HS-27A (cell line): Measurements from ENCODE around the gene CHIC2.
A peak's percentile ranks its signal among the peaks of the same experiment; 100 is the strongest.
"Not testable (repeated sequence)": the region's sequence is repeated elsewhere in the genome, so short reads cannot be mapped to it uniquely, and the experiment has no call there.

Source experiments
- DNase-seq: peaks from one replicate; pipeline ENCODE4 v3.0.0-alpha.2; 2012; ENCODE audit warnings: low read depth, missing footprints

CHIC2 gene

DNA sequence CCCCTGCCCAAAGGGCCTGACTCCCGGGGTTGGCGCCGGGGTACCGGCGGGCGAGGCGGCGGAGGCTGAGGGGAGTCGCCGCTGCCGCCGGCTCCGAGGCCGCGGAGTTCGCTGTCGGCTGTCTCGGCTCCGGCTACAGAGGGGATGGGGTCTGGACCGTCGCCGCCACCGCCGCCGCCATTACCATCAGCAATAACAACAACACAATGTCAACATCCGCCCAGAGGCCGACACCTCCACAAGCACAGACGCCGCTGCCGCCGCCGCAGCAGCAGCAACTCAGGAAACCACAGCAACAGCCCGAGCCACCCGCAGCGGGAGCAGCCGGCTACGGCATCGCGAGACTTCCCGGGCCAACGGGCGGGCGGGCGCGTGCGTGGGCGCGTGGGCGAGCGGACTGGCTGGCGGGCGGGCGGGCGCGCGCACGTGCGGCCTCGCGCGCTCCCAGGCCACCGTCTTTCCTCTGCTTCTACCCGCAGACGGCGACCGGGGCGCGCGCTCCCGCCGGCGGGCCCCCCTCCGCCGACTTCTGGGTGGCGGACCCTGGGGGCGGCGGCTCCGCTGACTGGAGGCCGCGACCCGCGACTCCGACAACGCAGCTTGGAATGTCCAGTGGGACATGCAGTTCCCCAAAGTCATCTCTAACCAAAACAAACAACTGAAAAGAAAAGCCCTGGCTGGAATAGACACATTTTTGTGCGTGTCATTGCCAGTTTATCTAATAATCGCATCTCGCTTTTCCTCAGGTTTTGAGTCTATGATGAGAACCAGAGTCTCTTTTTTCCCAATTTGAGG lies at the start of gene CHIC2:
TSS of gene CHIC2 (minus strand) at position 289 of the 795 bp plus-strand sequence. CDS start 305 bp downstream, outside the sequence.
- DNase-seq, result peak; percentile 90

DNA sequence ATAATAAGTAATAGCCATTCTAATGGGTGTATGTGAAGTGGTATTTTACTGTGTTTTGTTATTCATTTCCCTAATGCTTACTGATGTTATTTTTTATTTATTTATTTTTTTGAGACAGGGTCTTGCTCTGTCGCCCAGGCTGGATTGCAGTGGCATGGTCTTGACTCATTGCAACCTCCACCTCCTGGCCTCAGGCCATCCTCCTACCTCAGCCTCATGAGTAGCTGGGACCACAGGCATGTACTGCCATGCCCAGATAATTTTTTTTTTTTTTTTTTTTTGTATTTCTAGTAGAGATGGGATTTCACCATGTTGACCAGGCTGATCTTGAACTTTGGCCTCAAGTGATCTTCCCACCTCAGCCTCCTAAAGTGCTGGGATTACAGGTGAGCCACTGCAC lies 48.8 kb upstream of the CHIC2 start:
- DNase-seq, result not testable (repeated sequence)

DNA sequence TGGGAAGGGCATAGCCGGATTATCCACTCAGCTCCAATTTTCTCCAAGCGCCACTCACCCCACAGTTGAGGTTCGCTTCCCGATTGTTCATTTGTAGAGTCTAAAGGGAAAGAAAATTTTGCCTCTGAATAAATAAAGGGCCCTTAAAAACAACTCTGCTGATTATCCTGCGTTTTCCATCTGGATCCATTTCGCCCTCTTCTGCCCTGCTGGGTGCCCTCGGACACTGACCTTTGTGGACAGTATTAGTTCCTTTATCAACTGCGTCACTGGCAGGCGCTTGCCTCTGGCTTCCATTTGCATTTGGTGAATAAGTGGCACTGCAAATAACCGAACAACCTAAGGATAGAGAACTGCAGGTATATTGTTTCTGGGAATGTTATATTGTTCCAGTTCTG lies 45.6 kb upstream of the CHIC2 start:
- DNase-seq, result no peak

DNA sequence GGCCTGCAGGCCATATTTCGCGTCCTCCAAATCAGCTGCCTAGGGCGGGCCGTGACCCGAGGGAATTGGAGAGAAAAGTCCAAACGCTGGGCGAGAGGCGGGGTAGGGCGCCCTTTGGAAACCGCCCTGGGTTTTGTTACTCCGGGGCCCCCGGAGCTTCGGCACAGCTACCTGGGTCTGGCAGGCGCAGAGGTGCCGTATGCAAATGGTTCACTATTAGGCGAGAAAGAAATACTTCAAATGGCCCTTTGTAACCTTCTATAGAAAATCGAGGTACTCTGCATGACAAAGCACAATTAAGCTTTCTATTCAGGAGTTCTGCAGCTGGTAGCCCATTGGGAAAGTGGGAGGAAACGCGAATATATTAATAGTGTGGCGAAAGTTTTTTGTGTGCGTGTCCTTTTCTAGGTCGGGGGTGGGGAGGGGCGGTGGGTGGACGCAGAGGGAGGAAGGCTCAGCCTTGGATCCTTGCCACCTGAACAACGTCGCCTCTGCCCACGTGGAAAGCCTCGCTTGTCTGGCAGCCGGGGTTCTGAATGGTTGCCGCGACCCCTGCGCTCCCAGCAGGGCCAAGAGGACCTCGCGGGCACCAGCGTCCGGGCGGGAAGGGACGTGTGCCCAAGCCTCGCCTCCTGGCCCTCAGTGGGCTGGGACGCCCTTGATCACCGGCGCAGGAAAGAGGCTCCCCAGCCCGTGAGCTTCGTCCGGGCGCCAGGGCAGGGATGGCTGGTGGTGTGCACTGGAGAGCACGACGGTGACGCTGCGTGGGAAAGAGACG lies 45.0 kb upstream of the CHIC2 start:
- no peak for DNase-seq

DNA sequence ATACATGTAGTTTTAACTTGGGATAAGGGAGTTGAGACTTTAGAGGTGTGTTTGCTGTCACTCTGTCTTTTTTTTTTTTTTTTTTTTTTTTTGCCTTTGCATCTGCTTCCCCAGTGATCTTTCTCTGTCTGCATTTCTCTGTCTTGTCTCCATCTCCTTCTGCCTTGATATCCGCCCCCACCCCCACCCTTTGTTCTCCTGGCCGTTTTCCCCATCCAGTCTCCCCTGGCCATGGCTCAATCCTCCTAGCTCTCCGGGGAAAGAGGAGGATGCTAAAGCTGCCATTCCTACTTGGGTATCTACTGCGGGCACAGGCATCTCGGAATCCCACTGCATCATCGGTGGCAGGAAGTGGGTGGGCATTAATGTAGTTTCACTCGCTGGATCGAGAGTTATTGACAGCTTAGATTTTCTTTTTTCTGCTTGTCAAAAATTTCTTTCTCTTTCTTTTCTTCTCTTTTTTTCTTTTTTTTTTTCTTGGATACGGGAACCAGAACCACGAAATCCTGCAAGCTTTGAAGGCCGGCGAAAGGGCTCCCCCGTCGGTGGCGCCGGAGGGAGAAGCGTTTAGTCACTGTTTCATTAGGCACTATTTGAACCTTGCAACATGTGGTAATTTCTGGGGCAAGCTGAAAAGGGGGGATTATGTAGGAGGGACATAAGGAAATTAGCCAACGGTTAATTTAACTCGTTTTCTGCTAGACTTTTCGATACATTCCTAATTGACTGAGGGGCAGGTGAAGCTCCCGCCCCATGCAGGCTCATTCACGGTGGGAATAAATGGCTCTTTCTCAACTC lies 43.7 kb upstream of the CHIC2 start:
- no peak for DNase-seq

DNA sequence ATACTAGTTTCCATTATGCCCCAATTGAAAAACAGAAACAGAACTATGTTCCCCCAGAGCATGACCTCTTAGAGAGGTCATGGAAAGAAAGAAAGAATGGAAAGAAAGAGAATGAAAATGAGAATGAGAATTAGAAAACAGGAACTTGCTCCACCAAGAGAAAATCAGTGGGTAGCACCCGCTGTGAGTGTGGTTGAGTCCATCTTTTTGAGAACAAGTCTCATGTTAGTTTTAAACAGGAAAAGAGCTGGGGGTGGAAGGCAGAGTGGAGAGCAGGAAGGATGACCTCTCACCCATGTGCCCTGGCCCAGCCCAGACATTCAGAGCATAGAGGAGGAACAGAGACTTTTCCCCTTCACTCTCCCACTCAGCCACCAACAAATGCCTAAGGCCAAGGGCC lies 40.5 kb upstream of the CHIC2 start:
- no peak for DNase-seq

DNA sequence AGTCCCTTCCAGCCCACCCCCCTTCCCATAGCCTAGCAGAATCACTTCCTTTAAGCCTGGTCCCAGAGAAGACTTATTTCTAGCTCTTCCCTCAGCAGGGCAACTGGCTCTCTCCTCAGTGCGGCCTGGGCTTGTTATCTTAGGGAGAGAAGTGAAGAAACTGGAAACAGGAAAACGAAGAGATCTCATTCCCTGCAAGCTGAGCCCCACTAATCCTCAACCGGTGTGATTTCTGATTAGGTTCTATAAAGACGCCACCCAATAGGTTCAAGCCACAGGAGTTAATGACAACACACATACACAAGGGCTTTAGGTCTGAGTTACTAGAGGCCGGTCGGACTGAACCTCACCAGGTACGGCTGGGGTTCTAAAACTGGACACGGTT lies 38.8 kb upstream of the CHIC2 start:
- no peak for DNase-seq

DNA sequence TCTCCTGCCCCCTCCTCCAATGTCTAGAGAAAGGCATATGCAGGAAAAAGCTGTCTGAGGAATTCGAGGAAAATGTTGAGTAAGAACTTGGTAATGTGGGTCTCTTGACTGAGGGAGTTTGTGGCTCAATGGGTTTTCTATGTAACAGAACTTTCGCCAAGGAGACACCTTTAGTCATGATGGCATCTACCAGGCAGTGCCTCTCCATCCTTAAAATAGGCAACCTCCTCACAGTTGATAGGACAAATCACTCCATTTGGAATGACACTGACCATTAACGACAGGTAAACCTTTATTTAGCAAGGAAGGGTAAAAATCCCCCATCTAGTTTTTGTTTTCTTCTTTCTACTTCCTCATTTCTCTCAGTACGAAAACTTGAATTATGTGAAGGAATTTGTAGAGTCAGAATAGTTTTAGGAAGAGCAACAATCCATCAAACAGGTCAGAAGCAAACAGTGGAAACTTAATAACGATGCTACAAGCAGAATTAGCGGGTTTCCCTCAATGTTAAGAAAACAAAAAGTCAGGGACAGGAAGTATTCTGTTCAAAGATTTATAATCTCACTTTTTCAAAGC lies 38.2 kb upstream of the CHIC2 start:
- no peak for DNase-seq

DNA sequence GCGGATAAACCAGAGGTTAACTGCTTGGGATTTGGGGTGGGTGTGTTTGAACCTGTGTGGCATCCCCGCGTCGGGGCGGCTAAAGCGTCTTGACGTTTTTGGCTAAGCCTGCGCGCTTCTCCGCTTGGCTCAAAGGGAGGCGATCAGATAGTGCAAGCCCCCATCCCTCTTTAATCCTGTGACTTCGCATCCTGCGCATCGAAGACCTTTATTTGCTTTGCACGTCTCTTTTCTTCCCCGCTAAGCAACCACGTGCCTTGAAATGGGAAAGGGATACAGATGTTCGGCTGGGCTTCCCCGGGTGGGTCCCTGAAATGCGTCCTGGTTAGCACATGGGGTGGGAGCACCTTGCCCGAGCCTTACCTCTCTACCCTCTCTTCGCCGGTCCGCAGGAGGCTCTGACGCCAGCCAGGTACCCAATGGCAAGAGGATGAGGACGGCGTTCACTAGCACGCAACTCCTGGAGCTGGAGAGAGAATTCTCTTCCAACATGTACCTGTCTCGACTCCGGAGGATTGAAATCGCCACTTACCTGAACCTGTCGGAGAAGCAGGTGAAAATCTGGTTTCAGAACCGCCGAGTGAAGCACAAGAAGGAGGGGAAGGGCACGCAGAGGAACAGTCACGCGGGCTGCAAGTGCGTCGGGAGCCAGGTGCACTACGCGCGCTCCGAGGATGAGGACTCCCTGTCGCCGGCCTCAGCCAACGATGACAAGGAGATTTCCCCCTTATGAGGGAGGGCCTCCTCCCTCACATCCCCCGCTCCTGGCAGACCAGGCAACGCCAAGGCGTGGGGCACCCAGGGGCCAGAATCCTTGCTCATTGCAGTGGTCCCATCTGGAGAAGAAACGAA lies 37.0 kb upstream of the CHIC2 start:
- DNase-seq, result no peak

DNA sequence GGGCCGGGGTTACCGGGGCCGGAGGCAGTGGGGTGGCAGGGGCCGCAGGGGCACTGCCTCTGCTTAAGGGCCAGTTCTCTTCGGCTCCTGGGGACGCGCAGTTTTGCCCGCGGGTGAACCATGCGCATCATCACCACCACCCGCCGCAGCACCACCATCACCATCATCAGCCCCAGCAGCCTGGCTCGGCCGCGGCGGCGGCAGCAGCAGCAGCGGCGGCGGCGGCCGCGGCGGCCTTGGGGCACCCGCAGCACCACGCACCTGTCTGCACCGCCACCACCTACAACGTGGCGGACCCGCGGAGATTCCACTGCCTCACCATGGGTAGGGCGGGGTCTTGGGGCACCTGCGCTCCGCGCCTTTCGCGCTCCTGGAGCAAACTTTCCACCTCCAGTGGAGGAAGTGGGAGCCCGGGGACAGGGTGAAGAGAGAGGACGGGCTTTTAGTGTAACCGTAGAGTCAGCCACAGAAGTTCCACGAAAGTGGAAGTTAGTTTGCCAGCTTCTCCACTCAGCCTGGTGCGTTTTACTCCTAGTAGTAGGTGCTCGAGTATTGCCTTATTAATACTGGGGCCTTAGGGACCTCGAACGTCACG lies 36.3 kb upstream of the CHIC2 start:
- no peak for DNase-seq

DNA sequence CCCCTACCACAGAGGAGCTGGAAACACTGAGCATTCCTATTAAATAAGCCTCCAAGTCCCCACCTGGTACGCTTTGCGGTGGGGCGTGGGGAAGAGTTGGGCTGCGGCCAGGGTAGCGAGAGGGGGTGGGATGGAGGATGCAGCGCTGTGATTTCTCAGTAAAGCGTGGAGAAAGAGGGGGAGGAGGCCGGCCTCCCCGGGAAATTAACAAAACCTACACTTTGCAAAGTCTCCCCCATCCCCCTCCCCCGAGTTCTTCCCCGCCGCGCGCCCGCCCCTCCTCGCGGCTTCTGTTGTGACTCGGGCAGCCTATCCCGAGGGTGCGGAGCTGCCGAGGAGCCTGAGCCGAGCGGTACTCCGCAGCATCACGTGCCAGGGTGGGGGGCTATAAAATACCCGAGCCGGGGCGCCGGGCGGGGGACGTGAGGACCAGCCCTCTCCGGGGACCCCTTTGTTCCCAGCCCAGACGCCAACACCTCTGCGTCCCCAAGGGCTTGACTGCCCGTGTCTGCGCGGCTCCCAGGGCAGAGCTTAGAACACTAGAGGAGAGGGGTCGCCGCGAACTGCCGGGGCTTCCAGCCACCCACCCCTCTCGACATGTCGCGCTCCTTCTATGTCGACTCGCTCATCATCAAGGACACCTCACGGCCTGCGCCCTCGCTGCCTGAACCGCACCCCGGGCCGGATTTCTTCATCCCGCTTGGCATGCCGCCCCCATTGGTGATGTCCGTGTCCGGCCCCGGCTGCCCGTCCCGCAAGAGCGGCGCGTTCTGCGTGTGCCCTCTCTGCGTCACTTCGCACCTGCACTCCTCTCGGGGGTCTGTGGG lies 35.6 kb upstream of the CHIC2 start, which contains the start of gene GSX2:
TSS of gene GSX2 (plus strand) at position 416 of the 827 bp plus-strand sequence. CDS start at position 598, 182 bp downstream.
- DNase-seq, result no peak

DNA sequence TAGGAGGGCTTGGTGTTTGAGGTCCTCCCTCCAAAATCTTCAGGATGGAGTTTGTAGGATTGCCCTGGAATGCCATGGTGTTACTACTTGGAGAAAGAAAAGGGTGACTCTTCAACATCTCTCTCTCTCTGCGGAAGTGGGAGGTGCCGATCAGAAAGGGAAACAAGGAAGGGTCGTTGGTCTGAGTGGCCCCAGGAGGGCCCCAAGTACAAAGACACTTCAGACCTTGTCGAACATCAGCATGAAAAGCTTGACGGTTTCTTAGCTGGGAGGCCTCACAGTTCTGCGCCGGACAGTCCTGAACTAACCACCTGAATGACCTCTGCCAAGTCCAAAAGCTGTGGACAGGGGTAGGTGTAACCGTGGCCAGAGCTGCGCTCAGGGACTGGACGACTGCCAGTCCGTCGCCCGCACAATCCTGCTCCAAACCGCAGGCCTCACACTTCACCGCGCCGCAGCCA lies 34.9 kb upstream of the CHIC2 start:
- no peak for DNase-seq

DNA sequence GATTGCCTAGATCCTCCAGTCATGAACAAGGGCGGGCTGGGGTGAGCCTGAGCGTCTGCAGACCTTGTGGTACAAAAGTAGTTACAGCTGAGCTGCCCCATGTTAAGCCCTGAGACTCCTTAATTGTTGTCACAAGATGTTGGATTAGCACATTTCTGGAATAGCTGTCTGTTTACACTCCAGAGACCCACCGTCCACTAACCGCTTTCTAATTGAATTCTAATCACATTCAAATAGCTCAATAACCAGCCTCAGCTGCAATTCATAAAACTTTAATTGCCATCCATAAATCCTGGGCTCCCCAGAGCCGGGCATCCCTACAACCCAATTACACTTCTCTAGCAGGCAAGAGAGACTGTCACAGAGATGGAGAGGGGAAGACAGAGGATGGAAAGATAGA lies 34.0 kb upstream of the CHIC2 start:
- DNase-seq, result no peak

DNA sequence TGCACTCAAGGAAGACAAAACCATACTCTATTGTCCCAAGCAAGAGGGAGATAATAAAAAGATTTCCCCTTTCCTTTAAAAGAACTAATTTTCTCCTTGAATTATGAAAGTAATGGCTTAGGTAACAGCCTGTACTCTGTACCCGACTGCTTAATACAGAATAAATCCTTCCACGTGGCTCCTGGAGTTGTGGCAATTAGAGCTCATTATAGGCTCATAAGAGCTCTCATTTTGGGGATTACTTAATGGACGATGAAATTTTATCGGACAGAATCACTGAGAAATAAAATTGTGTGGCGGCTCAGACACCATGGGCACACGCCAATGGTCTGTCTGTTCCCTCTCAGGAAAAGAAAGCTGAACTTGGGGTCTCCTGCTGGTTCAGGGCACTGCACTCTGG lies 32.7 kb upstream of the CHIC2 start:
- DNase-seq, result no peak

DNA sequence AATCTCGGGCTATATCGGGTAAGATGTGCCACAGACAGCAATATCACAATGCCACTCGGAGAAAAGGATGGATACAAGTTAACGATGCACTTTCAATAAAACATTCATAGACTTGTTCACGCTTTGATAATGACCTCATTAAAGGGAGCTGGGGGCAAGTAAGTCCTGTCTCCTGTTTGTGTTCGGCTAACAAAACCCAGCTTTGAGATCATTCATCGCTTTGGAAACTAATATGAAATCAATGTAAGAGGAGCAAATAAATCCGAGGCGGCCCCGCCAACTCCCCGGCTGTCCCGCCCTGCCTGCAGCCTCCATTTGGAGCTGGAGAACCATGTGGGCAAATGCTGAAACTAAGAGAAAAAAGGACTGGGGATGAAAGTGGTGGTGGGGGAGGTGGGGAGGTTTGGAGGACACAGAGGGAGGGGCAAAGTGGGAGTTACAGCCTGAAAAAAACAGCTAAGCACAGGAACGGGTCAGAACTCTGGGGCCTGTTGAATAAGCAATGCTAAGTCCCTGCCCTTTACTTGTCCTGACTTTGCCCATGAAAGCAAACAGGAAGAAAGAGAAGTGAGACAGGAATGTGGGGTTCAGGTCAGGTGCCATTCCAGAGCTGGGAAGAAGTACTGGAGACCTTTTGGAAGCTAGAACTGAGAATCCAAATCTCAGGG lies 32.0 kb upstream of the CHIC2 start:
- DNase-seq, result no peak

DNA sequence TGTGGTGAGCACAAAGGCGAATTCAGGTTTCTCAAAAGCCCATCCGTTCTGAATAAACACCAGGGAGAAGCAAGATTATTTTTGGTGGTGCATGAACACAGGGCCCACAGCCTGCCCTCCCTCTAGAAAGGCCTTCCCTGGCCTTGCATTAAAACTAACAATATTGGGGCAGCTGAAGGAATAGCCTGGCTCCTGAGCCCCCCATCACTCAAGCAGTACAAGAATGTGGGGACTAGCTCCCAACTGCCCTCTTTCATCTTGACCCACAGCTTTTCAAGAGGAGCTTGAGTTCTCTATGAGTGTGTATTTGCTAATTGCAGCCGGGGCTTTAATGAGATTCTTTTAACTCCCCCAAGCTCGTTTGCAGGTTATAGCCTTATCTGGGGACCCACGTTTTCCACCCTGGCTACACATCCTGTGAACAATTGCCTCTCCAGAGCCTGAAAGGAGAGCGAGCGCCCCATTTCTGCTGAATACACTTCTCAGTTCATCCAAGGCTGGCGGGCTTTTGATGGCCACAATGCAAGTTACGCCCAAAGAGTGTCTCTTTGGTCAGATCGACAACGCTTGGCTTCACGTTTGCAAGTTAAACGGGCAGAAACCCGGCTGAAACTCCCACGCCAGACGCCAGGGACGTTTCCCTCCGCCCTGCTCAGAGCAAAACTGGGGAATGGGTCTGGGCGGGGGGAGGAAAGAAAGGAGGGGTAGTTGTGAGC lies 30.9 kb upstream of the CHIC2 start:
- DNase-seq, result no peak

DNA sequence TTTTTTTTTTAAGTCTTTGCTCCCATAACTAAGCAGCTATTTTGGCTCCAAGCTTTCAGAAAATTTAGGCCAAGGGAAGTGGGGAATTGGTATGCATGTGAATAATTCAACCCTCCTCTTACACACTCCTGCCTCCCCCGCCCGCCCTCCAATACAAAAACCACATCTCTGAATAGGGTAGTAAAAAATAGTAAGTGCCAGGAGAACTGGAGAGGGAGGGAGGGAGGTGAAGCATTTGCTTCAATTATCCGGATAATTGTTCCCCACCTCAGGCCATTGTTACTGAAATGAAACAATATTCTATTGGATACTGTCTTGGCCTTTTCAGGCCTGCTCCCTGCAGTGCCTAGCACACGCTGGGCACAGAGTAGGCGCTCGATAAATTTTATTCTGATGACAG lies 30.0 kb upstream of the CHIC2 start:
- DNase-seq, result no peak
